Stimulated activated naive B cell treated with anti-CD40 and anti-IgM and Interleukin-4, amounts not matched to agents 10 μg/mL and 1 μg/mL and 100 μg/mL, for 72 hours (primary cell): ENCODE data around the gene SPAG16.

Experiments
- ATAC-seq, 2 donors: fragments of 150-1000 bp; cut with Tn5 transposase; replicated peaks; 2 replicates each; pipeline ENCODE4 v1.10.0; 2021; ENCODE audit warnings: moderate library complexity in 1 of 2
- DNase-seq: peaks from one replicate; pipeline ENCODE4 v3.0.0; 2021
- H3K27ac Mint-ChIP-seq: one replicate; pipeline ENCODE4 v1.8.0; 2022; ENCODE audit warnings: mild to moderate bottlenecking, mixed read lengths
- H3K27me3 Mint-ChIP-seq, 2 donors: one replicate each; pipeline ENCODE4 v1.8.0; 2022; ENCODE audit warnings: mixed read lengths in 2 of 2
- H3K36me3 Mint-ChIP-seq, 2 donors: one replicate each; pipeline ENCODE4 v1.8.0; 2022; ENCODE audit warnings: mixed read lengths in 2 of 2, mild to moderate bottlenecking in 1 of 2
- H3K4me1 Mint-ChIP-seq, 2 donors: one replicate each; pipeline ENCODE4 v1.8.0; 2022; ENCODE audit warnings: mixed read lengths in 2 of 2, mild to moderate bottlenecking in 1 of 2
- H3K4me3 Mint-ChIP-seq, 2 donors: one replicate each; pipeline ENCODE4 v1.8.0; 2022; ENCODE audit warnings: mild to moderate bottlenecking in 2 of 2, mixed read lengths in 2 of 2, moderate library complexity in 1 of 2
- H3K9me3 Mint-ChIP-seq, 2 donors: one replicate each; pipeline ENCODE4 v1.8.0; 2022; ENCODE audit warnings: mixed read lengths in 2 of 2, mild to moderate bottlenecking in 1 of 2

Gene SPAG16

GRCh38 chr2:213285404-213285803 is 1.1 kb downstream of the SPAG16 start:
- Mint-ChIP-seq H3K36me3 (peaks cover 2 to 11% of the 10 kb centered on the region in 2 donors), H3K9me3 (no peaks in the 10 kb centered on the region), H3K4me1 (peaks cover 14 to 36% of the 10 kb centered on the region in 2 donors), H3K4me3 (peak overlapping the region in 1 of 2 donors; percentile 16), H3K27me3 (no peaks in the 10 kb centered on the region), H3K27ac (no peak overlapping the region)
- no peak for ATAC-seq
- DNase-seq: no peak

GRCh38 chr2:213286161-213286560 is 1.9 kb downstream of the SPAG16 start:
- no peak for ATAC-seq

GRCh38 chr2:213288913-213289700 is 4.8 kb downstream of the SPAG16 start:
- ATAC-seq (no peak), DNase-seq (no peak)
- H3K27ac Mint-ChIP-seq: no peak overlapping the region
- H3K4me1 Mint-ChIP-seq: peaks cover 9 to 24% of the 10 kb centered on the region in 2 donors
- no peaks in the 10 kb centered on the region for H3K27me3 Mint-ChIP-seq
- no peak overlapping the region for H3K4me3 Mint-ChIP-seq
- peaks cover 19 to 25% of the 10 kb centered on the region in 2 donors for H3K36me3 Mint-ChIP-seq
- no peaks in the 10 kb centered on the region for H3K9me3 Mint-ChIP-seq

More at GRCh38 chr2:213286161-213286560, 1.9 kb downstream of the SPAG16 start:
- Mint-ChIP-seq H3K4me3 (no peak overlapping the region), H3K9me3 (no peaks in the 10 kb centered on the region), H3K27me3 (no peaks in the 10 kb centered on the region), H3K36me3 (peaks cover 2 to 12% of the 10 kb centered on the region in 2 donors), H3K4me1 (peaks cover 14 to 36% of the 10 kb centered on the region in 2 donors), H3K27ac (no peak overlapping the region)
- DNase-seq: no peak

- Mint-ChIP-seq H3K36me3 (peaks cover 17 to 25% of the 10 kb centered on the region in 2 donors), H3K4me3 (no peak overlapping the region), H3K9me3 (no peaks in the 10 kb centered on the region), H3K27ac (no peak overlapping the region), H3K4me1 (peaks cover 8 to 16% of the 10 kb centered on the region in 2 donors), H3K27me3 (no peaks in the 10 kb centered on the region)
- no peak for ATAC-seq
- DNase-seq: no peak
Measured at GRCh38 chr2:213290501-213290900, 6.2 kb downstream of the SPAG16 start.

GRCh38 chr2:213296270-213296669 is 12.0 kb downstream of the SPAG16 start:
- DNase-seq: no peak
- Mint-ChIP-seq H3K27ac (no peak overlapping the region), H3K27me3 (no peaks in the 10 kb centered on the region), H3K36me3 (peaks cover 28 to 30% of the 10 kb centered on the region in 2 donors), H3K4me1 (no peaks in the 10 kb centered on the region), H3K4me3 (no peak overlapping the region), H3K9me3 (no peaks in the 10 kb centered on the region)
- no peak for ATAC-seq

GRCh38 chr2:213306316-213306942 is 22.2 kb downstream of the SPAG16 start:
- Mint-ChIP-seq H3K9me3 (peaks cover 17% of the 10 kb centered on the region in 2 donors), H3K27ac (no peak overlapping the region), H3K4me1 (no peaks in the 10 kb centered on the region), H3K27me3 (no peaks in the 10 kb centered on the region), H3K4me3 (no peak overlapping the region), H3K36me3 (peaks cover 34 to 51% of the 10 kb centered on the region in 2 donors)
- ATAC-seq: no peak
- no peak for DNase-seq

GRCh38 chr2:213315168-213315876 is 31.1 kb downstream of the SPAG16 start:
- Mint-ChIP-seq H3K36me3 (peaks cover 17 to 33% of the 10 kb centered on the region in 2 donors), H3K27ac (no peak overlapping the region)

GRCh38 chr2:213316001-213316735 is 31.9 kb downstream of the SPAG16 start:
- Mint-ChIP-seq H3K4me1 (peaks cover 8 to 19% of the 10 kb centered on the region in 2 donors), H3K9me3 (peaks cover 0 to 1% of the 10 kb centered on the region in 2 donors), H3K36me3 (peaks cover 17 to 37% of the 10 kb centered on the region in 2 donors), H3K27ac (peak overlapping the region; percentile 4), H3K4me3 (no peak overlapping the region), H3K27me3 (no peaks in the 10 kb centered on the region)
- no peak for DNase-seq
- no peak for ATAC-seq

More at GRCh38 chr2:213315168-213315876, 31.1 kb downstream of the SPAG16 start:
- ATAC-seq (peak; percentile 90 to 94), DNase-seq (no peak)
- Mint-ChIP-seq H3K4me1 (peaks cover 8 to 19% of the 10 kb centered on the region in 2 donors), H3K27me3 (no peaks in the 10 kb centered on the region), H3K4me3 (no peak overlapping the region), H3K9me3 (peaks cover 0 to 1% of the 10 kb centered on the region in 2 donors)

GRCh38 chr2:213317929-213318328 is 33.7 kb downstream of the SPAG16 start:
- ATAC-seq (no peak), DNase-seq (no peak)
- H3K4me3 Mint-ChIP-seq: no peak overlapping the region
- H3K36me3 Mint-ChIP-seq: peaks cover 20 to 40% of the 10 kb centered on the region in 2 donors
- H3K27me3 Mint-ChIP-seq: no peaks in the 10 kb centered on the region
- H3K4me1 Mint-ChIP-seq: peaks cover 9 to 19% of the 10 kb centered on the region in 2 donors
- H3K27ac Mint-ChIP-seq: no peak overlapping the region
- peaks cover 0 to 1% of the 10 kb centered on the region in 2 donors for H3K9me3 Mint-ChIP-seq

- Mint-ChIP-seq H3K27ac (no peak overlapping the region), H3K4me3 (no peak overlapping the region), H3K36me3 (peaks cover 32 to 52% of the 10 kb centered on the region in 2 donors), H3K27me3 (no peaks in the 10 kb centered on the region), H3K4me1 (peaks cover 7 to 12% of the 10 kb centered on the region in 2 donors), H3K9me3 (peaks cover 0 to 3% of the 10 kb centered on the region in 2 donors)
- DNase-seq (no peak), ATAC-seq (no peak)
Measured at GRCh38 chr2:213320604-213321003, 36.3 kb downstream of the SPAG16 start.

GRCh38 chr2:213336253-213336770 is 52.0 kb downstream of the SPAG16 start:
- Mint-ChIP-seq H3K36me3 (peaks cover 3 to 4% of the 10 kb centered on the region in 2 donors), H3K27me3 (no peaks in the 10 kb centered on the region), H3K9me3 (peaks cover 32 to 33% of the 10 kb centered on the region in 2 donors), H3K4me1 (no peaks in the 10 kb centered on the region), H3K4me3 (no peak overlapping the region), H3K27ac (no peak overlapping the region)
- ATAC-seq (no peak), DNase-seq (no peak)

- Mint-ChIP-seq H3K4me3 (no peak overlapping the region), H3K36me3 (peaks cover 3 to 10% of the 10 kb centered on the region in 2 donors), H3K27ac (no peak overlapping the region), H3K9me3 (peaks cover 9 to 12% of the 10 kb centered on the region in 2 donors), H3K27me3 (no peaks in the 10 kb centered on the region), H3K4me1 (no peaks in the 10 kb centered on the region)
- no peak for DNase-seq
- ATAC-seq: no peak
Measured at GRCh38 chr2:213353419-213353818, 69.2 kb downstream of the SPAG16 start.

- DNase-seq (no peak), ATAC-seq (no peak)
- no peak overlapping the region for H3K27ac Mint-ChIP-seq
- H3K4me1 Mint-ChIP-seq: no peaks in the 10 kb centered on the region
- no peaks in the 10 kb centered on the region for H3K27me3 Mint-ChIP-seq
- H3K36me3 Mint-ChIP-seq: no peaks in the 10 kb centered on the region
- peaks cover 0 to 2% of the 10 kb centered on the region in 2 donors for H3K9me3 Mint-ChIP-seq
- no peak overlapping the region for H3K4me3 Mint-ChIP-seq
Measured at GRCh38 chr2:213376644-213377043, 92.4 kb downstream of the SPAG16 start.
